T-cell (primary cell): ENCODE measurements around the gene STARD8. TPM values are rescaled to one million over a fixed set of nuclear protein-coding genes. Genes with fewer than 3 reads are reported as not detected.

Experiments
- ATAC-seq, 4 experiments: fragments of 200-7000 bp in 3 of 4; fragments of 150-1000 bp in 1 of 4; cut with Tn5 transposase; replicated peaks in 1 of 4; 1 replicate in 3 of 4; 2 replicates in 1 of 4; pipeline ENCODE4 v1.10.0; 2021; ENCODE audit warnings: moderate library complexity in 3 of 4, mild to moderate bottlenecking in 2 of 4, moderate number of reproducible peaks in 1 of 4
- CTCF ChIA-PET, 2 donors: fragments of 300-600 bp; sonication (Branson Sonifier 250); formaldehyde crosslinking; loops; one replicate each; lab custom pipeline; 2022; ENCODE audit warnings: antibody characterized with exemption in 2 of 2; lab: Charles Lee
- POLR2A ChIA-PET, 2 donors: fragments of 300-600 bp; sonication (Branson Sonifier 250); formaldehyde crosslinking; loops; one replicate each; lab custom pipeline; 2022; ENCODE audit warnings: antibody characterized with exemption in 2 of 2; lab: Charles Lee
- DNase-seq, 35 experiments: peaks; one replicate each; pipeline versions ENCODE4 v3.0.0 to v3.0.0-alpha.2; 2013 to 2023
- H3K27ac ChIP-seq: one replicate; pipeline ENCODE4 v1.5.1; 2013; ENCODE audit warnings: low read length
- H3K27me3 ChIP-seq, 2 experiments: replicated peaks in 1 of 2; 1 replicate in 1 of 2; 2 replicates in 1 of 2; pipeline versions ENCODE4 v1.6.1 to v1.7.0; 2013; ENCODE audit warnings: low read length in 1 of 2, mixed read lengths in 1 of 2; ENCODE audit not compliant: control insufficient read depth in 2 of 2, insufficient read depth in 2 of 2; ENCODE audit errors: extremely low read depth in 1 of 2
- H3K36me3 ChIP-seq, 2 donors: 1 replicate in 1 of 2; 2 replicates in 1 of 2; pipeline versions ENCODE4 v1.6.1 to v1.7.0; 2013; ENCODE audit warnings: low read length in 1 of 2; ENCODE audit not compliant: control insufficient read depth in 2 of 2, insufficient read depth in 1 of 2; ENCODE audit errors: extremely low read depth in 1 of 2
- H3K4me1 ChIP-seq, 2 experiments: 1 replicate in 1 of 2; 2 replicates in 1 of 2; pipeline versions ENCODE4 v1.6.1 to v1.7.0; 2013; ENCODE audit warnings: low read length in 2 of 2, mixed read lengths in 1 of 2; ENCODE audit not compliant: insufficient read depth in 2 of 2, control insufficient read depth in 1 of 2; ENCODE audit errors: extremely low read depth in 1 of 2
- H3K4me3 ChIP-seq, 2 donors: 1 replicate in 1 of 2; 2 replicates in 1 of 2; pipeline versions ENCODE4 v1.5.1 to v1.7.0; 2013; ENCODE audit warnings: mild to moderate bottlenecking in 2 of 2, low read length in 1 of 2, moderate library complexity in 1 of 2; ENCODE audit not compliant: control insufficient read depth in 1 of 2; ENCODE audit errors: extremely low read depth in 1 of 2
- H3K9me3 ChIP-seq: 2 replicates; pipeline ENCODE4 v1.7.0; 2013
- H3K27ac Mint-ChIP-seq, 2 donors: one replicate each; pipeline ENCODE4 v1.8.0; 2020 to 2021; ENCODE audit warnings: mild to moderate bottlenecking in 2 of 2, mixed read lengths in 2 of 2
- H3K27me3 Mint-ChIP-seq, 2 donors: one replicate each; pipeline ENCODE4 v1.8.0; 2021 to 2022; ENCODE audit warnings: mixed read lengths in 2 of 2
- H3K36me3 Mint-ChIP-seq: one replicate; pipeline ENCODE4 v1.8.0; 2021; ENCODE audit warnings: mixed read lengths
- H3K4me1 Mint-ChIP-seq, 3 donors: one replicate each; pipeline ENCODE4 v1.8.0; 2020 to 2022; ENCODE audit warnings: mixed read lengths in 3 of 3, mild to moderate bottlenecking in 1 of 3
- H3K4me3 Mint-ChIP-seq, 3 donors: one replicate each; pipeline ENCODE4 v1.8.0; 2020 to 2022; ENCODE audit warnings: mild to moderate bottlenecking in 3 of 3, mixed read lengths in 3 of 3, moderate library complexity in 3 of 3
- H3K9me3 Mint-ChIP-seq, 3 donors: one replicate each; pipeline ENCODE4 v1.8.0; 2020 to 2022; ENCODE audit warnings: mixed read lengths in 3 of 3
- WGBS: methylation state at CpG from one replicate; pipeline ENCODE4 v1.1.5; 2013; ENCODE audit warnings: missing lambda C conversion rate; ENCODE audit not compliant: insufficient coverage; 5-methylcytosine and 5-hydroxymethylcytosine counted together
- total RNA-seq, 35 experiments: library from RNA in 6 of 35; stranded (reverse) in 6 of 35; fragments of 120-200 nt in 1 of 35; gene quantifications; one replicate each; pipeline versions ENCODE4 v1.2.1 to v1.2.4 and lab custom pipeline; 2013 to 2026

STARD8 gene
- total RNA-seq, 5 donors from 2014 or later (not counting 1 experiment from before 2014, with no cell fraction given), result 0.13 to 0.64 (median 0.25) TPM

DNA sequence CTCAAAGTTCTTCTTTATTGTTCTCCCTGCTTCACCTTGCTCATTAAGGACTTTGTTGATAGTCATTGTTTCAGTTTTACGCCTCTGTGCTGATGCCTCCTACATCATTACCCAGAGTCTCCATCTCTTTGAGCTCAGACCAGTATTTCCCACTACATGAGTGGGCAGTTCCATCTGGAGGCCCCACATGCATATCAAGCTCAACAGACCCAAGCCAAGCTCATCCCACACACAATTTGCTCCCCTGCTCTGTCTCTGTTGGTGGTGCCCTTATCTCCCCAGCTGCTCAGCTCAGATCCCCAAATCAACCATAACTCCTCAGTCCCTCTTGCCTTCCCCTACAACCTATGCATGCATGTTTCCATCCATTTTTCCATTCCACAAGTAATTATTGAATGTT is 96.3 kb downstream of the STARD8 start:
- POLR2A ChIA-PET, result no interaction called here
- Histone ChIP-seq H3K36me3 (no peaks in the 10 kb centered on the region), H3K9me3 (no peaks in the 10 kb centered on the region), H3K27ac (no peak overlapping the region), H3K27me3 (no peaks in the 10 kb centered on the region), H3K4me3 (no peak overlapping the region), H3K4me1 (no peaks in the 10 kb centered on the region)
- Mint-ChIP-seq H3K27me3 (no peaks in the 10 kb centered on the region), H3K9me3 (no peaks in the 10 kb centered on the region), H3K4me1 (no peaks in the 10 kb centered on the region), H3K36me3 (no peaks in the 10 kb centered on the region), H3K27ac (no peak overlapping the region), H3K4me3 (no peak overlapping the region)
- DNase-seq (no peak), ATAC-seq (no peak)
- 100% methylated on average over 1 of the region's 1 CpG for WGBS
- CTCF ChIA-PET, result interaction anchor here in 1 of 2 donors (0.6 kb wide), 1 partner anchor 11 kb away, joined by 3 read pairs; no protein-coding TSS in a partner anchor

DNA sequence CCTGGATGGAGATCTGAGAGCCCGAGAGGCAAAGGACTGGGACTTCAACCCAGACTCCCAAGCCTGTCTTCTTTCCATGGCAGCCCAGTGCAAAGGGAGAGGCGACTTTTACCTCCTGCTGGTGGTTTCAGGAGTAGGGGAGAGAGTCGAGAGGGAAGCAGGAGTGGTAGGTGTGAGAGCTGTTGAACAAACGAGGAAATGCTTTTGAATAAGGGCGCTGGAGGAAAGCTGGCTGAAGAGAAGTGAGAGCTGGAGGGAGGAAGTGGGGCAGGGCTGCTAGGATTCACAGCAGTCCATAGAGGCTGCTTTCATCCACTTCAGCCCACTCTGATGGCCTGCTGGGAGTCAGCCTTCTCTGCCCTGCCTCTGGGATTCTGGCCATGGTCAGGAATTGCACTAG is 99.5 kb downstream of the STARD8 start:
- Mint-ChIP-seq H3K27me3 (no peaks in the 10 kb centered on the region), H3K36me3 (no peaks in the 10 kb centered on the region), H3K27ac (peak overlapping the region in 1 of 2 donors; percentile 52), H3K4me3 (no peak overlapping the region), H3K9me3 (no peaks in the 10 kb centered on the region), H3K4me1 (no peaks in the 10 kb centered on the region)
- WGBS, result no CpG with 5 or more reads among the region's 5 CpGs
- Histone ChIP-seq H3K27me3 (no peaks in the 10 kb centered on the region), H3K27ac (no peak overlapping the region), H3K4me3 (no peak overlapping the region), H3K4me1 (no peaks in the 10 kb centered on the region), H3K9me3 (no peaks in the 10 kb centered on the region), H3K36me3 (no peaks in the 10 kb centered on the region)
- ChIA-PET POLR2A (no interaction called here), CTCF (no interaction called here)
- ATAC-seq (no peak), DNase-seq (no peak)

DNA sequence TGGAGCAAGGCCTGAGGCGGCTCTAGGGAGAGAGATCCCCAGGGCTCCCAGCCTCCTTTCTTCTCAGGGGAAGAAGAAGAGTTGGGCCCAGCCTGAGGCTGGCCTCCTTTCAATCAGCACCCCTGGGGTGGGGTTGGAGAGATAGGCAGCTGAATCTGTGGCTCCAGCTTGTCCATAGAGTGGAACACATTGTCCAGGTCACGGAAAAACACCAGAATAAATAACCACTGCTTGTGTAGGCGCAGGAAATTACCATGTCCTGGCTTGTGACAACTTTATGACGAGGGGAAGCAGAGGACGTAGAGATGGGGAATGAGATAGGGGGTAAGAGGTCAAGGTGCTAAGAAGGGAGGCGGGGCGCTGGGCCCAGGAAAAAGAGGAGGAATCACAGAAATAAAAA is 100.6 kb downstream of the STARD8 start:
- Mint-ChIP-seq H3K9me3 (no peaks in the 10 kb centered on the region), H3K4me3 (no peak overlapping the region), H3K27me3 (no peaks in the 10 kb centered on the region), H3K27ac (no peak overlapping the region), H3K4me1 (no peaks in the 10 kb centered on the region), H3K36me3 (no peaks in the 10 kb centered on the region)
- no peaks in the 10 kb centered on the region for H3K27me3 ChIP-seq
- no peak overlapping the region for H3K27ac ChIP-seq
- CTCF ChIA-PET, result no interaction called here
- H3K4me1 ChIP-seq, result no peaks in the 10 kb centered on the region
- H3K9me3 ChIP-seq, result no peaks in the 10 kb centered on the region
- H3K4me3 ChIP-seq, result no peak overlapping the region
- no peak for DNase-seq
- POLR2A ChIA-PET, result no interaction called here
- whole genome bisulfite sequencing, result no CpG with 5 or more reads among the region's 7 CpGs
- no peaks in the 10 kb centered on the region for H3K36me3 ChIP-seq
- no peak for ATAC-seq

DNA sequence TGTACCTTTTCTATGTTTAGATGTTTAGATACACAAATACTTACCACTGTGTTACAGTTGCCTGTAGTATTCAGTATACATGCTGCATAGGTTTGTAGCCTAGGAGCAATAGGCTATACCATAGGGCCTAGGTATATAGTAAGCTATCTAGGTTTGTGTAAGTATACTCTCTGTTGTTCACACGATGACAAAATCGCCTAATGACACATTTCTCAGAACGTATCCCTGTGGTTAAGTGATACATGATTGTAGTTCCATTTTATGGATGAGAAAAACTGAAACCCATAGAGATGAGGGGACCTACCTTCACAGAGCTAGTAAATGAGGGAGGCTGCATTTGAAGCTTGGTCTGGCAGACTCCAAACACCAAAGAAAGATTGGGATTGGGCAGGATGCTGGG is 102.0 kb downstream of the STARD8 start:
- Mint-ChIP-seq H3K9me3 (no peaks in the 10 kb centered on the region), H3K27me3 (peaks cover 0 to 7% of the 10 kb centered on the region in 2 donors), H3K4me3 (no peak overlapping the region), H3K4me1 (no peaks in the 10 kb centered on the region), H3K36me3 (no peaks in the 10 kb centered on the region), H3K27ac (no peak overlapping the region)
- Histone ChIP-seq H3K9me3 (no peaks in the 10 kb centered on the region), H3K27me3 (no peaks in the 10 kb centered on the region), H3K36me3 (no peaks in the 10 kb centered on the region), H3K4me3 (no peak overlapping the region), H3K4me1 (no peaks in the 10 kb centered on the region), H3K27ac (no peak overlapping the region)
- DNase-seq, result no peak
- no peak for ATAC-seq
- ChIA-PET CTCF (no interaction called here), POLR2A (no interaction called here)
- WGBS, result no CpG with 5 or more reads among the region's 3 CpGs

DNA sequence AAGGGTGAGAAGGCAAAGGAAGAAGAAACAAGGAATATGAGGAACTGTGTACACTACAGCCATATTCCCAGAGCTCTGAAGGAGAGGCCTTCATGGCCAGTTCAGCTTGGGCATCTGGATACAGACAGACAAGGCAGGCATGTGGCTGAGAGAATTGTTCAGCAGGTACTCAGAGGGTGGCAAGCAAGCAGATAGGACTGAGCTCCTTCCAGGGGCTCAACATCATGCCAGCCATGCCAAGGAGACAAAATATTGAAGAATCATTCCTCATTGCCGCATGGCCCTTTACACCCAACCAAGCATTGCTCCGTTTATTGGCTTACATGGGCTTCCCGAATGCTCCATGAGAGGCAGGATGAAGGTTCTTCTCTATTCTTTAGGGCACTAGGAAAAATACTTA is 102.8 kb downstream of the STARD8 start:
- H3K27ac ChIP-seq, result no peak overlapping the region
- H3K4me1 ChIP-seq, result no peaks in the 10 kb centered on the region
- WGBS, result no CpG with 5 or more reads among the region's 3 CpGs
- ChIA-PET CTCF (no interaction called here), POLR2A (no interaction called here)
- H3K4me1 Mint-ChIP-seq, result no peaks in the 10 kb centered on the region
- no peaks in the 10 kb centered on the region for H3K9me3 ChIP-seq
- DNase-seq (no peak), ATAC-seq (no peak)
- no peaks in the 10 kb centered on the region for H3K27me3 ChIP-seq
- no peak overlapping the region for H3K4me3 ChIP-seq
- H3K9me3 Mint-ChIP-seq, result no peaks in the 10 kb centered on the region
- H3K27me3 Mint-ChIP-seq, result peaks cover 0 to 7% of the 10 kb centered on the region in 2 donors
- H3K36me3 ChIP-seq, result no peaks in the 10 kb centered on the region
- no peak overlapping the region for H3K27ac Mint-ChIP-seq
- no peak overlapping the region for H3K4me3 Mint-ChIP-seq
- H3K36me3 Mint-ChIP-seq, result no peaks in the 10 kb centered on the region

DNA sequence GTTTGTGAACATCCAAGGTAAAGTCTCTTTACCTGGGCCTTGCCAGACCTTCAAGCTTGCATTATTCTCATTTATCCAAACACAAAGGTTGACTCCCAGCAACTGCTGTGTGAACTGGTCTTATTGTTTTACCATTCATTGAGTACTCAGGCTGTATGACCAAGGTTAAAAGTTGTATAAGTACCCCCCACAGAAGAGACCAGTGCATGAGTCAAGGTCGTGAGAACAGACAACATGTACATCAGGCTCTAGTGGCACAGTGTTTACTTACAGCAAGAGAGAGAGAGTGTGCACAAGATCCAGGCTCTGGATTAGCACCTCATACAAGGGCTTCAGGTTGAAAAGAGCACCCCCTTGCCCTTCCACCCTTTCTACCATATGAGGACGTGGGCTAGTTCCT is 103.9 kb downstream of the STARD8 start:
- no peaks in the 10 kb centered on the region for H3K27me3 ChIP-seq
- no peak for ATAC-seq
- Mint-ChIP-seq H3K4me3 (no peak overlapping the region), H3K27me3 (peaks cover 0 to 10% of the 10 kb centered on the region in 2 donors), H3K36me3 (no peaks in the 10 kb centered on the region), H3K9me3 (no peaks in the 10 kb centered on the region), H3K4me1 (no peaks in the 10 kb centered on the region), H3K27ac (no peak overlapping the region)
- H3K9me3 ChIP-seq, result no peaks in the 10 kb centered on the region
- no peak overlapping the region for H3K4me3 ChIP-seq
- H3K4me1 ChIP-seq, result no peaks in the 10 kb centered on the region
- DNase-seq, result no peak
- no CpG with 5 or more reads among the region's 2 CpGs for WGBS
- ChIA-PET CTCF (no interaction called here), POLR2A (no interaction called here)
- H3K36me3 ChIP-seq, result no peaks in the 10 kb centered on the region
- H3K27ac ChIP-seq, result no peak overlapping the region

DNA sequence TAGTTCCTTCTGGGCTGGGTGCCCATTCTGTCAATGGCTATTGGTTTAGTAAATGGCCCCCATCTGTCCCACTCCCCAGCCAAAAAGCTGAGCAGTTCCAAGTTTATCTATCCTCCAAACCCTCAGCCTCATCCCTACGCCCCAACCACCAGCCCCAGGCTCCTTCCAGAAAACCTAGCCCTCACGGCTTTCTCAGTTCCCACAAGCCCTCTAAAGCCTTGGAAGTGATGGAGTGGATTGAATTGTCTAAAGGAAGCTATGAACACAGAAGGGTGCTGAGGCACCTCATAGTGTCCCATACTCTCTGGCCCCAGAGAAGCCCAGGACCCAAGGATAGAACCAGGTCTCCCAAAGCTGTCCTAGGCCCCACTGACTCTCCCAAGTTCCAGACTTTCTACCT is 105.8 kb downstream of the STARD8 start:
- H3K4me3 Mint-ChIP-seq, result no peak overlapping the region
- Histone ChIP-seq H3K4me1 (no peaks in the 10 kb centered on the region), H3K9me3 (no peaks in the 10 kb centered on the region), H3K27ac (no peak overlapping the region), H3K36me3 (no peaks in the 10 kb centered on the region), H3K27me3 (no peaks in the 10 kb centered on the region), H3K4me3 (no peak overlapping the region)
- POLR2A ChIA-PET, result interaction anchor here in 1 of 2 donors (0.5 kb wide), 1 partner anchor 356 kb away, joined by 3 read pairs; no protein-coding TSS in a partner anchor
- CTCF ChIA-PET, result no interaction called here
- H3K27ac Mint-ChIP-seq, result no peak overlapping the region
- no peaks in the 10 kb centered on the region for H3K36me3 Mint-ChIP-seq
- no peak for ATAC-seq
- no peaks in the 10 kb centered on the region for H3K4me1 Mint-ChIP-seq
- H3K9me3 Mint-ChIP-seq, result no peaks in the 10 kb centered on the region
- peaks cover 0 to 10% of the 10 kb centered on the region in 2 donors for H3K27me3 Mint-ChIP-seq
- WGBS, result no CpG with 5 or more reads among the region's 2 CpGs
- no peak for DNase-seq
